ENCODE measurements around the gene TRIB2.
"Not testable (repeated sequence)": the region's sequence is repeated elsewhere in the genome, so short reads cannot be mapped to it uniquely, and the experiment has no call there.

The TRIB2 gene

DNA sequence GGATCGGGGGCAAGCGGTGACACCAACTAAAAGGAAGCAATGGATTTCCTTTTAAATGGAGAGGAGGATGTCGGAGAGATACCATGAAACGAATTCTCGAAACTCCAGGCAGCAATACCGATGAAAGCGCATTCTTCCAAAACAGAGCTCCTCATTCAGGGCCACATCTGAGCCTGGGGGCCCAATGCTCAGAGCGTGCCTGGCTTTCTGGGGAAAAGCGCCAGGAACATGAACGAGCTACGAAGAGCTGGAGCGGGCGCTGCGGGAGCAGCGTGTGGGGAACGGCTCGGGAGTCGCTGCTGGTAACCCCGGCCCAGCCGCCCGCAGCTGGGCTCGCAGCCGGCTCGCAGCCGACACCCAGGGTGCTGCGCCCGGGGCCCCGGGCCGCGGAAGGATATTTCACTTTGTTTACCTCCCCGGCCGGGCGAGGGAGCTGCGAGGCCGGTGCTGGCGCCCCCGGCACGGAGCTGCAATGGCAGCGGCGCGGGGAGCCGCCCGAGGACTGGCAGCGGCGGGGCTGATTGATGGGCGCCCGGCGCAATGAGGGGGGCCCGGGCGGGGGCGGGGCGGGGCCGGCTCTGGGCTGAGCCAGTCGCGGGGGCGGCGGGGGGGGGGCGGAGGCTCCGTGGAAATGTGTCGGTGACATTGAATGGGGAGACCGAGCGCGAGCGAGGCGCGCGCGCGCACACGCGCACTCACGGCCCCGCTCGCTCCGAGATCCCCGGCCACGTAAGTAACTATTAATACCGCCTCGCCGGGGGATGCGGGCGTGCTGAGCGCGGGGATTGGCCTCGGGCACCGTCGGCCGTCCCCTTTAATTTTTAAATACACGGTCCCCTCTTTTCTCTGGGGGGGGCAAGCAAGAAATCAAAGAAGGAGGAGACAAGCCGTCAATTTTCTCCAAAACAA is at the start of gene TRIB2:
Gene TRIB2, plus strand, starts transcription at position 655 of the 909 bp plus-strand sequence. CDS start 1,372 bp downstream, outside the sequence.
- DNase-seq (ENCODE audit: low read depth in 1 of 2, low spot score in 1 of 2) = peak; percentile 73 to 80

DNA sequence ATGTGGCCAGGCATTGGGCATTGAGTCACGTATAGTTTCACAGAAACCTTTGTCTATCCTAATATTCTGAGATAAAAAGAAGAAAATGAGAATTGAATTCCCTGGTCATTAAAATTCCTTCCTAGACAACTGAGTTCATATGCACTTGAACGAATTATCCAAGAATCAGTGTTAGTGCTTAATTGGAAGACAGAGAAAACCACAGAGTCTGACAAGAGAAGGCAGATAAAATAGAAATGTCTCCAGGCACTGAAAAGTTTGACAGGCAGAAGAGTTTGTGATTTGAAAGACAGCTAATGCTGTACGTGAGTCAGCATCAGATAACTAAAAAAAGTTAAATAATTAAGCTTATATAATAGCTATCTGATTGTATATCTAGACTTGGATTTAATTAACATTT is 47.7 kb upstream of the TRIB2 start:
- DNase-seq (ENCODE audit: low read depth in 1 of 2, low spot score in 1 of 2) = no peak

DNA sequence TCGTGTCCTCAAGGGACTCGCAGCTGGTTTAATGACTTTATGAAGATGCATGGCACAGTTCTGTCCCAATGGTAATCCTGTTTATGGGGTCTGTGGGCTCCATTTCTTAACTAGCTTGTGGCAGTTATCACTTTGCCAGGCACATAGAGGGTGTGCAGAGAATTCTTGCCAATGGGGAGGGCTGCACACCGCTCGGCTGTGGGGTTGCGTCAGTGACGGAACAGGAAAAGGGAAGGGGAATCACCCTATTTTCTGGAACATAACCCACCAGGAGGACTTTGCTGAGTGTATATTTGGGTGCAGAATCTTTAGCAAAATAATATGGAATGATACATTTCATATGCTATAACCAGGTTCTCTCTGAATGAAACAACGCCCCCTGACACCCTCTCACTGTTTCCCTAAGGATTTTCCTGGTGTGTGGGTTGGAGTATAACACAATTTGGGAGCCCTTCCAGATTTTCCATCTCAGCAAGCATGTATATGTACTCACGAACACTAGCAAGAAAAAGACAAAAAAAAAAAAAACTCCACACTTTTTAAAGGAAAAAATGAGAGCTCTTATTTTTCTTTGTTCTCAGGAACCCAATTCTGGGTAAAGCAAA is 43.9 kb upstream of the TRIB2 start:
- no peak for DNase-seq (ENCODE audit: low read depth in 1 of 2, low spot score in 1 of 2)

DNA sequence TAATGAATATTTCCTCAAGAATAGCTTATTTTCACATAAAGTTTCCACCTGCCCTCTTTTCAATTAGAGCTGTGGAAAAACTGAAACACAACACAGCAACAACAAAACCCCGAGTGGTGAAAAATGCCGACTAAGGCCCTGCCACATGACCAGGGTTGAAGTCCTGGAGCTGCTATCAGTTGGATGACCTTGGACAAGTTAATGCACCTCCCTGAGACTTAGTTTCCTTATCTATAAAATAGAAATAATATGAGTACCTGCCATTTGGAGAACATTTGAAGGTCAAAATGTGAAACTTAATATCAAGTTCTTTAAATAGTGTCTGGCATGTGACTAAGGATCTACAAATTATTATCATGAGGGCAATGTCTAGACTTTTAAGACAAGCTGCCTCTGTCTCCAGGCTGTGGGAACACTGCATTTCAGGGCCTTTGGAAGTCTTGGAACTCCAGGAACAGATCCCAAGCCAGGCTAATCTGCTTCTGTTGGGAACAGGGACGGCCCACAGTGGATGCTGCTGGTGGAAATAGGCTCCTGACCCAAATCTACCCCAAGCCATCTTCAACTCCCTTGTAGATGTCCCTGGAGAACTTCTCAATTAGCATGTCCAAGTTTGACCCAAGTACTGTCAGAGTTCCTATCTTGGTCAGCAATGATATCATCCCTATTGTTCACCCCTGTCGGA is 42.0 kb upstream of the TRIB2 start:
- no peak for DNase-seq (ENCODE audit: low read depth in 1 of 2, low spot score in 1 of 2)

DNA sequence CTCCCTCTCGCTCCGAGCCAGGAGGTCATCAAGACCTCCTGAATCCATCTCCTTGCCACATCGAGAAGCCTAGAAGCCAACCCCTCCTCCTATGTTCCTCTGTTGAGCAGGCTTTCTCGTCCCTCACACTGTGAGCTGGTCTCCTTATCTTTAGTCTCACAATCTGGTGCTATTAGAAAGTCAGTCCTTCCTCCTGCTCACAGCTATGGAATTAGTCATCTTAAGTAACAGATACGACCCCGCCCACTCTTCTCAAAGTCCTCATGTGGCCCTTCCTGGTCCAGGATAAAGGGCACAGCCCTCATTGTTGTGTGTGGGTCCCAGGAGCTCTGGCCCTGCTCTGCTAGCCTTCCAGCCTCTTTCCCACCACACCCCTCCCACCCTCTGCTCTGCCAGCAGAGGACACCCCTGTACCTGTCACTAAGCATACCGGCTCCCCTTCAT is 41.4 kb upstream of the TRIB2 start:
- DNase-seq (ENCODE audit: low read depth in 1 of 2, low spot score in 1 of 2) = no peak

DNA sequence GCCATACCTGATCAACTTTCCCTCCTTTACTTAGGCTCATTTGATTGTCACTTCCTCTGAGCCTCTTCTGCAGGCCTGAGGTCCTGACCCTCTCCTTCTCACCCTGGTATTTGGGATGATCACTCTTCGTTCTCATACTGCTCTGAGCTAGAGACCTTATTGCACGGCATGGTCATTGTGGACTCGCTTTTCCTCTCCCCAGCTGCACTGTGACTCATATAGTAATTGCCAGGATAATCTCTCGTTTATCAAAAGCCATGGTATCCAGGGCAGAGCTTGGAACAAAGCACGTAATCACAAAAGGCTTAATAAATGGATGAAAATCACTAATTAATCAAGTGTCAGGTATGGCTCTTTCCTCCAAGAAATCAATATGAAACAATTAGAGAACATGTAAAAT is 40.9 kb upstream of the TRIB2 start:
- DNase-seq (ENCODE audit: low read depth in 1 of 2, low spot score in 1 of 2) = no peak

DNA sequence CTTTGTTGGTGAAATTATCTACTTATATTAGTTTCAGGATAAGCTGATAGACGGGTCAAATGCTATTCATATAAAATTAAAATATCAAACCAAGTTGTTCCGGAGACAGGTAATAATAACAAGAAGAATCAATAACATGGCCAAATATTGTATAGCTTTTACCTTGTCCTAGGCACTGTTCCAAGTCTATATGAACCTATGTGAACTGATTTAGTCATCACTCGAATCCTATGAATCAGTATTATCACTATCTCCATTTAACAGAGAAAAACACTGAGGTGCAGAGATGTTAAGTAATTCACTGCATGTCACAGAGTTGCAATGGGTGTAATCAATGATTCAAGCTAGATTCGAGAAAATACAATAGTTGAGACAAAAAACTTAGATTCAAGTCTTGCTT is 40.0 kb upstream of the TRIB2 start:
- DNase-seq (ENCODE audit: low read depth in 1 of 2, low spot score in 1 of 2) = no peak

DNA sequence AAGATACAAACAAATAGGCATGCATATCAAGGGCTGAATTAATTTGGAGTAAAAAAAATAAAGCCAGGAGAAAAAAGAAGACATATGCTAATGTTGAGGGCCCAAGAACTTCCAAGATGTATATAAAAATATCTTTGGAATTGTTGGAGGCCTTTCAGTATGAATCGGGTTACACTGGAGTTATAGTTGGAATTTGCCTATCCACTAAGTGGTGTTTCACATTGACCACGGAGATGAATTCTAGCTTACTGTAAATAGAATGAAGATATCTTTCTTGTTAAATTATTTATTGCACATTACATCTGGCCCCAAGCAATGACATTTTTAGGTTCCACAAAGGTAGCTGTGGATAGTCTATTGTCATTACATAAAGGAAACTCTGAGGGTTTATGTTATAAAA is 38.5 kb upstream of the TRIB2 start:
- no peak for DNase-seq (ENCODE audit: low read depth in 1 of 2, low spot score in 1 of 2)

DNA sequence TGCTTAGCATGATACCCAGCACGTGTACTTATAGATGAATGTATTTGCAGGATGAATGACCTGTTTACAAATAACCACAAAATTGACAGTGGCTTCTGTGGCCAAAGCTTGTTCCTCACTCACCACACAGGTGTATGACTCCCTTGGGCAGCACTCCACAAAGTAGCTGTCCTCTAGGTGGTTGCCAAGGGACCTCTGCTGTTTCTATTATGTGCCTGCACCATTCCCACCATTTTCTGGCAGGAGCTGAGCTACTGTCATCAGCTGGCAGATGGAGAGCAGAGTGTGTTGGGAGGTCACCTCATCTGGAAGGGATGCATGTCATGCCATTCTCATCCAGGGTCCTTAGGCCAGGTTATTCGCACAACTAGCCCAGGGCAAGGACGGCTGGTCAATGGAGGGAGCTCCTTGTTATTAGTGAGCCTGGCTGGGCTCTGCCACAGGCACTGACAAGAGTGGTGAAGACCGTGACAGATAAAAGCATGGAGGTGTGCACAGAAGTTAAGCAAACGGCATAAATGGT is 37.1 kb upstream of the TRIB2 start:
- no peak for DNase-seq (ENCODE audit: low read depth in 1 of 2, low spot score in 1 of 2)

DNA sequence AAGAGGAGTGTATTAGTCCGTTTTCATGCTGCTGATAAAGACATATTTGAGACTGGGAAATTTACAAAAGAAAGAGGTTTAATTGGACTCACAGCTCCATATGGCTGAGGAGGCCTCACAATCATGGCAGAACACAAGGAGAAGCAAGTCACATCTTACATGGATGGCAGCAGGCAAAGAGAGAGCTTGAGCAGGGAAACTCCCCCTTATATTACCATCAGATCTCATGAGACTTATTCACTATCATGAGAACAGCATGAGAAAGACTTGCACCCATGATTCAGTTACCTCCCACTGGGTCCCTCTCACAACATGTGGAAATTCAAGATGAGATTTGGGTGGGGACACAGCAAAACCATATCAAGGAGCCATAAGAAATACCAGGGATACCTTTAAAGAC is 36.6 kb upstream of the TRIB2 start:
- DNase-seq (ENCODE audit: low read depth in 1 of 2, low spot score in 1 of 2) = not testable (repeated sequence)

DNA sequence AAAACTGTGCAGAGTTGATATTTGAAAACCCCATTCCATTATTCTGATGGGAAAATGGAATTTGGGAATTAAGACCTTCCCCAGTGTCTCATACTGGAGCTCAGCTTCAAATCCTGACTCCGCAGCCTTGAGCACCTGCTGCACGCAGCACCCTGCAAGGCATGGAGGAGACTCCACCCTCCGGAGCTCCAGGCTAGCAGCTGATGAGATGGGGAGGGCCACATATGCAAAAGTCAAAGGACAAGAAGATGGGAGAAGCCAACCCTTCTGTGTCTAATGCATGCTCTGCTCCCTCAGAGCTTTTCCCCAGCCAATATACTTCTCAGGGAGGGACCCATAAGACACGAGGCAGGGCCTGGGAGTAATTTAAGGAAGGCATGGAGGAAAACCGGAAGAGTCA is 34.7 kb upstream of the TRIB2 start:
- DNase-seq (ENCODE audit: low read depth in 1 of 2, low spot score in 1 of 2) = no peak

DNA sequence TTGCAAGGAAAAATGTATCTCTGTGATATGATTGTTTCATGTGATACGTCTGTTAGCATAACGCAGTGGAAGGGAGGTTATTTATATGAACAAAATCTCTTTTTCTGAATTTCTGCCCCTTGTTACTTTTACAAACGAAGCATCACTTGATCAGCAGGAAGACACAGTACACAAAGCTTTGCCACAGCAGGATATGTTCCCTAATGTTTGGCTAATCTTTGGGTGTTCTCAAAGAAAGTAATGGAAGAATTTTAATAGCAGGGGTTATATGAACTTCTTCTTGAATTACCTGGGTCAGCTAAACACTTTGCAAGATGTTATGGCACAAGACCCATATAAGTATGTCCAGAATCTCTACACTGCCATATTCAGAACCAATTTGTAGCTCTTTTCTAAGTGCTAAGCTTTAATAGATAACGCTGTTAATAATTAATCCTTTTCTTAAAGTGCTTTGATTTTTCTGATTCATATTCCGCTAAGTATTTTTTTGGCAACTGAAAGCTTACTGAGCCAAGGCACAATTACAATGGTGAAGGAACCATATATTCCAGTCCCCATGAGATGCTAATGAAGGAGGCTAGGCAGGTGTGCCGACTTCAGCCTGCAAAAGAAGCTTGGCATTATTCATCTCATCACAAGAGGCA is 33.2 kb upstream of the TRIB2 start:
- no peak for DNase-seq (ENCODE audit: low read depth in 1 of 2, low spot score in 1 of 2)

DNA sequence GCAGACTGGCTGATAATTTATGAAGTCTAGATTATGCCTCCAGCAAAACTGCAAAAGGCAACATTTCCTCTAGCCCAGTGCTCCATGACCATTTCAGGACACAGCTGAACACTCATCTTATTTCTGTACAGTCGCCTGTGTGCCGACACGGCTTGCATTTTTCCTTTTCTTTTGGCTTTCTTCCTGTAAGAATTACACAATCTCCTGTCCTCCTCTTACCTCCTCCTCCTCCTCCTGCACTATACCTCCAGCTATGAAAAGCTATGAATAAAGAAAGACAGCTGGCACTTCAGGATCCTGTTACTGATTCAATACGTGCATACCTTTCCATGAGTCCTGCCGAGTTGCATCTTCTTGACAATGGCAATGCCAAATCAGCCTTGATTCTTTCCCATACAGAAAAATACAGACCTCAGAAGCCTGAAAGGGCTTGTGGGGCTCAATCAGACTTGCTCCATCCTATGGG is 32.2 kb upstream of the TRIB2 start:
- no peak for DNase-seq (ENCODE audit: low read depth in 1 of 2, low spot score in 1 of 2)

DNA sequence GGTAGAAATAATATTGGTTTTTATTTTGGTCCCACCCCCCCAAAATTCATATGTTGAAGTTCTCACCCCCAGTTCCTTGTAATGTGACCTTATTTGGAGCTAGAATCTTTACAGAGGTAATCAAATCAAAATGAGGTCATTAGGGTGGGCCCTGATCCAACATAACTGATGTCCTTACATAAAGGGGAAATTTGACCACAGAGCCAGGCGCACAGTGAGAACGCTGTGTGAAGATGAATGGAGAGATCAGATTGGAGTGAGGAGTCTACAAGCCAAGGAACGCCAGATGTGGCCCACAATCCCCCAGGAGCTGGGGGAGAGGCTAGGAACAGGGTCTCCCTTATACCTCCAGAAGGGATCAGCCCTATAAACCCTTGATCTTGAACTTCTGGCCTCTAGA is 31.6 kb upstream of the TRIB2 start:
- DNase-seq (ENCODE audit: low read depth in 1 of 2, low spot score in 1 of 2) = no peak

DNA sequence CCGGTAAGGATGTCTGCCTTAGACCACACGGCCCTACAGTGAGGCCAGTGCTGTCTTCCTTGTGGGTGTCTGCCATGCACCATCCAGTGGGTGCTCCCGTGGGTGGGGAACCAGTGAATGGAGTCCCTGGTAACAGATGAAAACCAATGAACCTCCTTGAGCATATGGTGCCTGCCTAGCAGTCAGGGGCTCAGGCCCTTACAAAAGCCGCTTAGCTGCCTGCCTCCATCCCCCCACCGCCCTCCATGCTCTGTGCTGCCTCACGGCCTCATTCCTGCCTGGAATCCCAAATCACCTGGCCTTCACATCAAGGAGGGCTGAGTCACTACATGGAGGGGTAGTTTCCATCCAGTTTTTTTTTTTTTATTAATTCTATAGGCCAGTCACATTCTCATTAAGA is 30.8 kb upstream of the TRIB2 start:
- DNase-seq (ENCODE audit: low read depth in 1 of 2, low spot score in 1 of 2) = no peak

DNA sequence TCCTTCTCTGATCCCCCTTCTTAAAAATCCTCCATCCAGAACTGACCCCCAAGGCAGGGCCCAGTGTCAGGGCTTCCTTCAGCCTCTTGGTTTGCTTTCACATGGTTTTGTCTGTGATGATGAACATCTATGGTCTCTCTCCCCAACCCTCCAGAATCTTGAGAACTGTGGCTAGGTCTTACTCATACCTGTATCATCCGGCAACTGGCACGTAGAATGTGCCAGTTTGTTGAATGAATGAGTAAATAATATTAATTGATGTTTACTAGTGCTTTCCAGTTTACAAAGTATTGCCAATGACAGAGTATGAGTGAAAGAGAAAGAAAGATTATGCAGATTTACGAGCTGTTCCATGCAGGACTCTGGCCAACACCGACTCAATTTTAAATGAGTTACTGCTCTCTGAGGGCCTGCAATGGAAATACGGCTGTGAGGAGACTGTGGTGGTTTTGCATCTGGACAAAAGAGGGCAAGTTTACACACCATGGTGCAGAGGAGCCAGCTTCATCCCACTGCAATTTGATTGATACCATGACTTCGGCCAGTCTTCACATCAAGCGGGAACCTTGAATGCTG is 29.9 kb upstream of the TRIB2 start:
- no peak for DNase-seq (ENCODE audit: low read depth in 1 of 2, low spot score in 1 of 2)

DNA sequence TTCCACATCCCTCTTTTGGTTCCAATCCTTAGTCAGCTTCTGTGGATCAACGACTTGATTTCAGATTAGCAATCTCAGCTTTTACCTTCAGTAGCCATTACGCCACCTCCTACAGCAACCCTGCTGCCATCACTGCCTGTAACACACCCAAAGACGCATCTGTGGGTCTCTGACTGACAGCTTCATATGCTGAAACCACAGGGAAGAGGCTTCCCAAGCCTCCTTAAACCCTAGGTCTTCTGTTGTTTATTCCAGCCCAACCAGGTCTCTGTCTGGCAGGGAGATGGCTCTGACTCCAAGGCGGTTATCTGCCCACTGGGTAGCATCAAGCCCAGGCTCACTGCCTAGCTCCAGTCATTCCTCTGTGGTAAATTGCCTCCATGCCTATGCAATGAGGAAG is 28.6 kb upstream of the TRIB2 start:
- no peak for DNase-seq (ENCODE audit: low read depth in 1 of 2, low spot score in 1 of 2)

DNA sequence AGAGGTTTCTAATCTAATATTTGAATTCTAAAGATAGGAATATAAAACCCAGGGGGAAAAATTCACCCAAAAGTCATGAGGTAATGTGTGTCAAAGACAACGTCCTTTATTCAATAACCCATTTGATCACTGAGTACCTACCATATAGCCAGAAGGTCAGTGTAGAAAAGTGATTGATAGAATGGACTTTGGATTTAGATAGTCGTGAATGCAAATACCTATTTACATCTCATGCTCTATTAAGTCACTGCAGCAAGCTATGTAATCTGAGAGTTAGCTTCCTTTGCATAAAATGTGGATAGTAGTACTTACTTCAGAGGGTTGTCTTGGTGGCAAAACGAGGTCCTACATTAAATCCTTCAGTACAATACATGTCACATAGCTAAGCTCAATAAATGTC is 27.8 kb upstream of the TRIB2 start:
- DNase-seq (ENCODE audit: low read depth in 1 of 2, low spot score in 1 of 2) = no peak

DNA sequence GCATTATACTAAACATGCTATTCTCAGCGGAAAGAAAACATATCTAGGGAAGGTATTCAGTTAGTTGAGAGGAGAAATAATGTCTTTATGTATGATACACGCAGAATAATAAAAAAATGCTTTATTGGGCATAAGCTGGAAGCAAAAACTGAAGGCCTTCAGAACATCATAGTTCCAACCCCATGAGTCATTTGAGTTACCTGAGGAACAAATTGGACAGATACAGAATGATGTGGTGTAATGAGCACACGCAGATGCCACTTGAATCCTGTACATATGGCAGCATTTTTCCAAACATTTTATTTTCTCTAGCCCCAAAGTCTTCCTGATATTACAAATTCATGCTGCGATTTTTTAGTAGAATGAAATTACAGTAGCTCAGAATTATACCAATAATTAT is 23.2 kb upstream of the TRIB2 start:
- DNase-seq (ENCODE audit: low read depth in 1 of 2, low spot score in 1 of 2) = no peak

DNA sequence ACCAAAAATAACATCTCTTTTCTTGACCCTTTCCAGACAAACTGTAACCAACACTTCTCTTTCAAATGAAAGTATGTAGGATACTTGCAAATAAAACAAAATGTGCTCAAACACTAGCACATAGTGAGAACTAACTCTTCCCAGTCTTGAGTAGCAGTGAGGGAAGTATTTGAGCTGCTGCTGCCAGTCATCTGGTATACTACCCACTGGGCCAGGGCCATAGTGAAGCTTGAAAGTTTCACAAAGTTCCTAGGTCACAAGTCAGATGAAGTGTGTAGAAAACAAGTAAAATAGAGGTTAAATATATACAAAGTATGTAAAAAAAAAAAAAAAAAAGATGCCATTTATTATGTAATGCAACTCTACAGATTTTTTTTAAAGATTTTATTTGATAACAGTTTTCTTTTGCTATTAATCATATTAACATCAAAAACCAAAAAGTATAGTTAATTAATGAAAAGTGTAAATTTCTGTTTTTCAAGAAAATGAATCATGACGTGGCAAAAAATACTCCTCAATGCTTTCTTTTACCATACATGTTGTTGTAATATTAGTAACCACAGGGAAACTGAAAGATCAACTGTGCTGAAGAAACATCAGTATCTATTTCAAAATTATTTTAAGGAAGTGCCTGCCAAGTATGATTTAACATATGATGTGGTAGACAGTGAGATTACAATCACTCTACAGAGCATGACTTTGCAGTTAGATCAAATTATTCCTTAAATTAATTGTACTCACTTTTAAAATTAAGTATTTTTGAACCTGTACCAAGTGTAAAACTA is 21.6 kb upstream of the TRIB2 start:
- DNase-seq (ENCODE audit: low read depth in 1 of 2, low spot score in 1 of 2) = no peak
